Testis (tissue), 2 donors: Measurements from ENCODE around the gene RPL28.

Experiments used
- POLR2A ChIP-seq: fragments of 450-650 bp; IDR thresholded peaks from one replicate; pipeline ENCODE4 v1.6.1; 2017; ENCODE audit warnings: antibody characterized with exemption, mild to moderate bottlenecking, moderate library complexity
- TF ChIP-seq, protein P1 (sequence below), 3 experiments: fragments of 450-650 bp in 2 of 3; fragments of 200-600 bp in 1 of 3; sonication (generic) in 1 of 3; IDR thresholded peaks; one replicate each; pipeline ENCODE4 v1.5.1; 2016 to 2019; ENCODE audit warnings: antibody characterized with exemption in 3 of 3, mild to moderate bottlenecking in 2 of 3, moderate library complexity in 1 of 3

DNA sequence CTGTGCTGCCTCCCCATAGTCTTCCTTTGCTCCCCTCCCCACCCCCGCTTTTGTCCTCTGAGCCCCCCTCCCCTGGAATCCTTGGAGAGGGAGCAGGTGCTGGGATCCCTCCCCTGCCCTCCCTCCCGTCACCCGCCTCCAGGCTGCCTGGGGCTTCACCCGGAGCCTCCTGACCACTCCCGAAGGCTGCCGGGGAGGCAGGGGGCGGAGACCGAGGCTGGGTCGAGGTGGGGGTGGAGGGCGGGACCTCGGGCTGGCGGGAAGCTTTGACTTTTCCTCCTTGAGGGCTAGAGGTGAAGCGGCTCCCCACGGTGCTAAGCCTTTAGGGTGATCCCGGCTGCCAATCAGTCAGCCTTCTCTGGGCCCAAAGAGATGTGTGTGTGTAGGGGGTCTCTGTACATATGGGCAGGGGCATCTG, 44.6 kb upstream of the RPL28 start:
- TF ChIP-seq, protein P1, sequence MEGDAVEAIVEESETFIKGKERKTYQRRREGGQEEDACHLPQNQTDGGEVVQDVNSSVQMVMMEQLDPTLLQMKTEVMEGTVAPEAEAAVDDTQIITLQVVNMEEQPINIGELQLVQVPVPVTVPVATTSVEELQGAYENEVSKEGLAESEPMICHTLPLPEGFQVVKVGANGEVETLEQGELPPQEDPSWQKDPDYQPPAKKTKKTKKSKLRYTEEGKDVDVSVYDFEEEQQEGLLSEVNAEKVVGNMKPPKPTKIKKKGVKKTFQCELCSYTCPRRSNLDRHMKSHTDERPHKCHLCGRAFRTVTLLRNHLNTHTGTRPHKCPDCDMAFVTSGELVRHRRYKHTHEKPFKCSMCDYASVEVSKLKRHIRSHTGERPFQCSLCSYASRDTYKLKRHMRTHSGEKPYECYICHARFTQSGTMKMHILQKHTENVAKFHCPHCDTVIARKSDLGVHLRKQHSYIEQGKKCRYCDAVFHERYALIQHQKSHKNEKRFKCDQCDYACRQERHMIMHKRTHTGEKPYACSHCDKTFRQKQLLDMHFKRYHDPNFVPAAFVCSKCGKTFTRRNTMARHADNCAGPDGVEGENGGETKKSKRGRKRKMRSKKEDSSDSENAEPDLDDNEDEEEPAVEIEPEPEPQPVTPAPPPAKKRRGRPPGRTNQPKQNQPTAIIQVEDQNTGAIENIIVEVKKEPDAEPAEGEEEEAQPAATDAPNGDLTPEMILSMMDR (IDR thresholded peaks at IDR 0.05): no peak
- no peak for TF ChIP-seq POLR2A
